ENCODE data around the gene CLEC19A.

The CLEC19A gene

DNA sequence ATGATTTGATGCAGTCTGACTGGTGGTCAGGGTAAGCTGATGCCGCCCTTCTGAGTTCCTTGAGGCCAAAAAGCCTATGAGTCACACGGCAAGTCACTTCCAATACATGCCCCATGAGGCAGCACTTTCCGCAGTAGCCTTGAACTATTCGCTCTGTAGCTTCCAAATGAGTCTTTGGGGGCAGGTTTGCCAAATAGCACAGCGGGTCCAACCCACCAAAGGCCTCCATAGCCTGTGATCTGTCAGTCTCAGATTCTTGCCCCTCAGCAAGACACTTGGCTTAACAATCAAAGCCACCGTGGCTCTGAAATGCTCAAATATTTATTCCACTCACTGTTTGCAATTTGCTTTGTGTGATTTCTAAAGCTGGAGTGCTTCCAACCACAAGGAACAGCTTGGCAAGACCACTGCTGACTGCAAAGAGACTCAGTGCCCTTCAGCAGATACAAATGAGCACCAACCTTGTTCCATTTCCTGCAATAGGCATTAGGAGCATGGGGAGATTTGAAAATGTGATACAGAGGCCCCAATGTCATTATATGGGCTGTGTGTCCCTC is 45.4 kb downstream of the CLEC19A start:
- no peak overlapping the region for H3K27ac Mint-ChIP-seq
- no peaks in the 10 kb centered on the region for H3K36me3 Mint-ChIP-seq
- ATAC-seq = no peak
- no peaks in the 10 kb centered on the region for H3K4me1 Mint-ChIP-seq
- no peak for DNase-seq (ENCODE audit: low spot score in 2 of 2)
- peaks cover 5% of the 10 kb centered on the region for H3K9me3 Mint-ChIP-seq
- no peak overlapping the region for H3K4me3 Mint-ChIP-seq

DNA sequence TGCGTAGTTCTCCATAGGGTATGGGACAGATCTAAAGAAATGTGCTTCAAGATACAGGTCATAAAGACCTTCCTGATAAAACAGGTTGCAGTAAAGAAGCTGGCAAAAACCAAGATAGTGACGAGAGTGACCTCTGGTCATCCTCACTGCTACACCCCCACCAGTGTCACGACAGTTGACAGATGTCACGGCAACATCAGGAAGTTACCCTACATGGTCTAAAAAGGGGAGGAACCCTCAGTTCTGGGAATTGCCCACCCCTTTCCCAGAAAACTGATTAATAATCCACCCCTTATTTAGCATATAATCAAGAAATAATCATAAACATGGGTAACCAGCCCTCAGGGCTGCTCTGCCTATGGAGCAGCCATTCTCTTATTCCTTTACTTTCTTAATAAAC is 46.3 kb downstream of the CLEC19A start:
- no peak overlapping the region for H3K27ac Mint-ChIP-seq
- H3K4me1 Mint-ChIP-seq = no peaks in the 10 kb centered on the region
- no peak overlapping the region for H3K4me3 Mint-ChIP-seq
- DNase-seq (ENCODE audit: low spot score in 2 of 2) = no peak
- peaks cover 5% of the 10 kb centered on the region for H3K9me3 Mint-ChIP-seq
- no peak for ATAC-seq
- H3K36me3 Mint-ChIP-seq = no peaks in the 10 kb centered on the region

DNA sequence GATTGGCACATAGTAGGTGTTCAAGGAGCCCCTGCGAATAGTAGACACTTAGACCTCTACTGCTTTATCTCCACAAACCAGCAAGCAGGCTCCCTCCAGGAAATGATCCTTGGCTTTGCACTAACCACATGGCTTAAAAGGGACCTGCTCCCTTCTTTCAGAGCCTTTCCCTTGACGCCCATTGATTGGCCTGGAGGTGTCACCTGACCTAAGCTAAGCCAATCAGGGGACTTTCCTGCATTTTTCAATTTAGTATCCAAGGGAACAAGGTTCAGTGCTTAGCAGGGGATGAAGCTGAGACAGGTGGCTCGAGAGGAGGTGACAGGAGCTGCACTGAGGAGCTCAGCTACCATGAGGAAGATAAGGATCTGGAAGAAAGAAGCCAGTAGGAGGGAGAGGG is 52.8 kb downstream of the CLEC19A start:
- no peak for ATAC-seq
- H3K27ac Mint-ChIP-seq = no peak overlapping the region
- H3K4me1 Mint-ChIP-seq = no peaks in the 10 kb centered on the region
- no peaks in the 10 kb centered on the region for H3K36me3 Mint-ChIP-seq
- H3K4me3 Mint-ChIP-seq = no peak overlapping the region
- no peak for DNase-seq (ENCODE audit: low spot score in 2 of 2)
- no peaks in the 10 kb centered on the region for H3K9me3 Mint-ChIP-seq

DNA sequence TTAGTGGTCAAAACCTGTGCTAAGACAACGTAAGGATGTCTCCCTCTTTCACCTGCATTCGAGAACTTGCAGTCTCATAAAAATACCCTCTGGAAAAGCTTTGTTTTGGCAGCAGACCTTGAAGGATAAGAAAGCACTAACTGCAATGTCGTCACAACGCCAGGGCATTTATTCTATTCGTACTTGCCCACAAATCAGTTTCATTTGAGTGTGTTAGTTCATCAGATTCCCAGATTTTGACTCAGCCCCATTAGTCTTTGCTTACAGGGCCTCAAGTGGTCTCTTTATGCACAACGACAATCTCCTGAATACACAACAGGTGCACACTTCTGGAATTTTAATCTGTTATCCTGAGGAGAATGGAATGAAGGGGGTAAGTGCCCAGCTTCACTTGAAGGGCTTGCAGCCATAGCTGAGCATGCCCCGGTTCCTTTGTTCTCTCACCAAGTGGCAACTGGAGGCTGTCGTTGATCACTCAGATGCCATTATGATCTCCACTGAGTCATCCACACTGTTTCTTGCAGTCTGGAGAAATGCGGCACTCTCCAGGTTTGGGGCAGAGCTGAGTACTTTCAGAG is 58.8 kb downstream of the CLEC19A start:
- Mint-ChIP-seq H3K36me3 (no peaks in the 10 kb centered on the region), H3K27ac (no peak overlapping the region), H3K4me1 (peaks cover 5% of the 10 kb centered on the region), H3K9me3 (no peaks in the 10 kb centered on the region), H3K4me3 (no peak overlapping the region)
- no peak for DNase-seq (ENCODE audit: low spot score in 2 of 2)
- ATAC-seq = no peak

DNA sequence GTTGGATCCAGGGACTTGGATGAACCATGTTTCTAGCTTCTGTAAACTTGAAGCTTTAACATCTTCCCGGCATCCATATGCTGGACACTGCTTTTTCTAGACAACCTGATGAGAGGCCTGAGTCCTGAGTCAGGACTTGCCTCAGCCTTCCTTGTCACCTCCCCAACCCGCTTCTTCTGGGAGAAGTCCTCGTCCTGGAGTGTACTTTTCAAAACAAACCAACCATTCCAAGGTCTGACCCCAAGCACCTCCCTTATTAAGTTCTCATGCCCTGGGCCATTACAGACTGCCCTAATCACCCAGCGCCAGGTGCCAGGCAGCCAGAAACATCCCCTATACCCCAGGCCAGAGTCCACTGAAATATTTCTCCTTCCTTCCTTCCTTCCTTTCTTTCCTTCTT is 59.4 kb downstream of the CLEC19A start:
- no peaks in the 10 kb centered on the region for H3K36me3 Mint-ChIP-seq
- H3K9me3 Mint-ChIP-seq = no peaks in the 10 kb centered on the region
- no peak overlapping the region for H3K4me3 Mint-ChIP-seq
- H3K27ac Mint-ChIP-seq = no peak overlapping the region
- peaks cover 5% of the 10 kb centered on the region for H3K4me1 Mint-ChIP-seq
- DNase-seq (ENCODE audit: low spot score in 2 of 2) = no peak
- ATAC-seq = no peak

DNA sequence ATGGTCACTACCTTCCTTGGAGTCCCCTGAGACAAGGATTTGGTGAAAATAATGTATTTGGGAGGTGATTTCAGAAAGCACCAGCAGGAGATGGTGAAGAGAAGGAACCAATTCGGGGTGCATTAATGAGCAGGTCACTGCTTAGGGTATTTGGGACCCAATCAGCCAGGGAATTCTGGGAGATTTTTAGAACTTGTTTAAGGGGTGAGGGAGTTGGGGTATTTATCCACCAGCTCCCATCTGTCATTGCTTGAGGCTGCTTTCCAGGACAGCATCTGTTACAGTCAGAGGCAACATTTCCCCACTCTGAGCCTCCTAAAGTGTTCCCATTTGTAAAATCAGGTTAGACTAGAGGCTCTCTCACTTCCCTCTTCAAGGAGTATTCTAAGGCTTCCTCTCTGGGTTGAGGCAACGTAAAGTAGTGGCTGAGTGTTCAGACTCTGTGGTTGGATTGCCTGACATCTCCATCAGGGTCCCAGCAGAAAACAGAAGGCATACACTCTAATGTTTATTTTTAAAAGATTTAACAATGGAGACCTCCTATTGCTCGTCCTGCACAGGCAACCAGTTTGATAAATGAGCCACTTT is 60.9 kb downstream of the CLEC19A start:
- Mint-ChIP-seq H3K36me3 (no peaks in the 10 kb centered on the region), H3K4me1 (peaks cover 5% of the 10 kb centered on the region), H3K4me3 (no peak overlapping the region), H3K9me3 (no peaks in the 10 kb centered on the region), H3K27ac (no peak overlapping the region)
- DNase-seq (ENCODE audit: low spot score in 2 of 2) (no peak), ATAC-seq (no peak)

DNA sequence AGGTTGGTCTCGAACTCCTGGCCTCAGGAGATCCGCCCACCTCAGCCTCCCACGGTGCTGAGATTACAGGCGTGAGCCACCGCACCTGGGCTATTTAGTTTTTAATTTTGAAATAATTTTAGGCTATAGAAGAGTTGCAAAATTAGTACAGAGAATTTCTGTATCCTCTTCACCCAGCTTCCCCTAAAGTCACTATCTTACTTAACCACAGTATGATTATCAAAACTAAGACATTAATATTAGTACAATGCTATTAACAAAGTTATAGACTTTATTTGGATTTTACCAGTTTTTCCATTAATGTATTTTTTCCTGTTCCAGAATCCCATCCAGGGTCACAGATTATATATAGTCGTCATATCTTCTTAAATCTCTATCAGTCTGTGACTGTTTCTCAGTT is 62.6 kb downstream of the CLEC19A start:
- Mint-ChIP-seq H3K36me3 (no peaks in the 10 kb centered on the region), H3K4me1 (peaks cover 5% of the 10 kb centered on the region), H3K9me3 (no peaks in the 10 kb centered on the region), H3K4me3 (no peak overlapping the region), H3K27ac (no peak overlapping the region)
- DNase-seq (ENCODE audit: low spot score in 2 of 2) (no peak), ATAC-seq (no peak)

DNA sequence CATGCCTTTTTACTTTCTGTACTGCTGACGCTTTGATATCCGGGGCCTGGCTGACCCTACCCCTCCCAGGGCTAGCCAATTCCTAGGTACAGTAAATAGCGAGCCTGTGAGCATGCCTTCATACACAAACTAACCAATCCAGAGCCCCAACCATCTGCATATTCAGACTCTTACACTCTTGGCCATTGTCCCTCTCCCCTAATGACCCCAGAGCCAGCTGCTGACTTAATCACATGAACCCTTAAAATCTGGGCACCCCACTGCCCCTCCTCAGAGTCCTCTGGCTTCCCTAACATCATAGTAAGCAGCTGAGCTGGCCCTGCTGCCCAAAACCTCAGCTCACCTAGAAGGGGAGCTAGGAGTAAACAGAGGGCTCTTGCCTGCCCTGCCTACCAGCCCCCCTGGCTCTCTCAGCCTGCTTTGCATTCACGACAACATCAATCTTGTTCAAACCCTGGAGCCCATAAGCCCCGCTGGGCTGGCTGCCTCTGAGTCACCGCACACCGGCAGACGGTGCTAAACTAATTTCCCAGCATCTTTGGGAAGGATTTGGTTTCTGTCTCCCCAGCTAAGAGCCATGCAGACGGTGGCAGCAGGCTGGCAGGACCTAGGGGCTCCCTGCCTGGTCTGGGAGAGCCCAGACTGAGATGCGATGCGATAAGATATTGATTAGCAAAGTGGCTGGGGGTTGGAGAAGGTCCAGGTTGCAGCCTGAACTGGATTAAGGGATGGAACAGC is 63.2 kb downstream of the CLEC19A start:
- Mint-ChIP-seq H3K36me3 (no peaks in the 10 kb centered on the region), H3K4me3 (no peak overlapping the region), H3K27ac (no peak overlapping the region), H3K9me3 (no peaks in the 10 kb centered on the region), H3K4me1 (peaks cover 5% of the 10 kb centered on the region)
- DNase-seq (ENCODE audit: low spot score in 2 of 2) (no peak), ATAC-seq (no peak)

DNA sequence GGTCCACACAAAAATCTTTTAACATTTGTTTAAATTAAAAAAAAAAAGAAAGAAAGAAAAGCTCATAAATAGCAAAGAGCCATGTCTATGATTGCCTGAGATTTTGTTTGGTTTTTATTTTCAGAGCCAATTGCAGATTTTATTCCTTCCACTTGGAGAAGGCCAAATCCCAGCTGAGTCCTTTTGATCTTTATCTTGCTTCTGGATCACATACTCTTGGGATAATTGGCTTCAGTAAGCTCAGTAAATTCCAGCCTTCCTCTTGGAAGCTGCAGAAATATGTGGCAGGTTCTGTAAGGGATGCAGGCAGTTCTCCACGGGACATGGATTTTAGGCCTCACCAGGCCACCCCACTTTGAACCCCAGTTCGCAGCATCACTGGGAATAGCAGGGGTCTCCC is 68.8 kb downstream of the CLEC19A start:
- Mint-ChIP-seq H3K9me3 (no peaks in the 10 kb centered on the region), H3K36me3 (no peaks in the 10 kb centered on the region), H3K4me1 (no peaks in the 10 kb centered on the region), H3K4me3 (no peak overlapping the region), H3K27ac (no peak overlapping the region)
- DNase-seq (ENCODE audit: low spot score in 2 of 2) = no peak
- ATAC-seq = no peak

DNA sequence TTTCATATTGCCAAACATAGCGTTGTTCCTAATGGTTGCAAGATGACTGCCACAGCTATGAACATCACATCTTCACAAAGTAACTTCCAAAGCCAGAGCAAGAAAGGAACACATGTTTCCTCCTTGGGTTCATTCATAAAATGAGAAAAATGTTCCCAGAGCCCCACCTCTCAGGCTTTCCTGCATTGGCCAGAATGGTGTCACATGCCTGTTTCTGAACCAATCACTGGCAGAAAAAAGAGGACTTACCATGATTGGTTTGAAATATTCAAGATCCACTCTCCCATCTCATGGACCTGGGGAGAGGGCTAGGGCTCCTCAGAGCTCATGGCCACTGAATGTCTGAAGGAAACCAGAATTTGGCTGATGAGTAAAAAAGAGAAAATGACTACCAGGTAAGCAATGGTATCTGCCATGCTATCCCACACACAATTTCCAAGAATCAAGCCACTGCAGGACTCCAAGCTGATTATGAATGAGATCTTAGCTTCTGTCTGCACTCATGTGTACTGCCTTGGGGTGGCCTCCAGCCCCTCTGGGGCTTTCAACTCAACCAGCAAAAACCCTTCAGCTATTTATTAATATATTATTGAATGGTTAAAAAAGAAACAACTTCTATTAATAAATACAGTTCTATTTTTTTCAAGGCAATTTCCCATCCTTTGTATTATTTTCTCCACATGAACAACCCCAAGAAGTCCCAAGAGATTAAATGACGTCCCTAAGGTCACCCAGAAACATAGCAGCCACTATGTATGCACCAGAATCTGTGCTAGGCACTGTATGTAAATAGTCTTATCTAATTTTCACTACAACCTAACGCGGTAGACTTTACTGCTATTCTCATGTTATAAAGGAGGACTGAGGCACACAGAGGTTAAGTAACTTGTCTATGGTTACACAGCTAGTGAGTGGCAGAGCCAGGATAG is 70.8 kb downstream of the CLEC19A start:
- H3K9me3 Mint-ChIP-seq = no peaks in the 10 kb centered on the region
- no peak overlapping the region for H3K27ac Mint-ChIP-seq
- no peak overlapping the region for H3K4me3 Mint-ChIP-seq
- ATAC-seq = peak; percentile 88
- DNase-seq (ENCODE audit: low spot score in 2 of 2) = no peak
- H3K4me1 Mint-ChIP-seq = no peaks in the 10 kb centered on the region
- H3K36me3 Mint-ChIP-seq = no peaks in the 10 kb centered on the region

DNA sequence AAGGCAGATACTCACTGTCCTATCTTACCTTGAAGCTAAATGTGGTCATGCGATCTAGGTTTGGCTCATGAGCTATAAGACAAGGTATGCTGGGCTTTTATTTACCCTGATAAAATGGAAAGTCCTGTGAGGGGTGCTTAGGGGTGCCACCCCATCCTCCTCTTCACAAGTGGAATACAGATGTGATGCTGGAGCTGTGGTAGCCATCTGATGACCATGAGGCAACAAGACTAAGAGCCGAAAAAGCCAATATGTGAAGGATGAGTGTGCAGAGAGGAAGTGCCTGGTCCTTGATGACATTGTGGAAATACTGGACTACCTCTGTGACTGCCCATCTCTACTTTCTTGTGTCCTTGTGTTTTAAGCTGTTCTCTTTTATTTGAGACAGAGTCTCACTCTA is 74.0 kb downstream of the CLEC19A start:
- H3K36me3 Mint-ChIP-seq = no peaks in the 10 kb centered on the region
- H3K27ac Mint-ChIP-seq = no peak overlapping the region
- no peak overlapping the region for H3K4me3 Mint-ChIP-seq
- ATAC-seq = no peak
- no peaks in the 10 kb centered on the region for H3K4me1 Mint-ChIP-seq
- DNase-seq (ENCODE audit: low spot score in 2 of 2) = no peak
- no peaks in the 10 kb centered on the region for H3K9me3 Mint-ChIP-seq
